Measurements from ENCODE around the gene PAK3.

PAK3 gene

DNA sequence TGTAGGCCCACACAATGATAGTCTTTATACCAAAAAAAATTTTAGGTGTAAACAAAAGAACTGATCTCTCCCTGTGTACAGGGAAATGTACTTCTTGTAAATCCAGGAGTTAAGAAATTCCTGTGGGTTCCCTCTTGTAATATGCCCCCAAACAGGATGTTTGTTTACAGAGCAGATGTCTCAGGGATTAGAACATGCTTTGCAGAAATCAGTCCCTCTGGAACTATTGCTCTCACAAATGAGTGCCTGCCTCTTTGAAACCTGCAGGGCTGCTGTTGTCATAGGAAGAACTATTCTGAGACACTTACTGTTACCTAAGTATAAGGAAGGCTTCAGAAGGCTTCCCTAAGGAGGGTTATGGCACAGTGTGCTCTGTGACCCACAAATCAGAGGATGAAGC, 35.6 kb downstream of the PAK3 start:
- no peak for DNase-seq (ENCODE audit: low read depth)

DNA sequence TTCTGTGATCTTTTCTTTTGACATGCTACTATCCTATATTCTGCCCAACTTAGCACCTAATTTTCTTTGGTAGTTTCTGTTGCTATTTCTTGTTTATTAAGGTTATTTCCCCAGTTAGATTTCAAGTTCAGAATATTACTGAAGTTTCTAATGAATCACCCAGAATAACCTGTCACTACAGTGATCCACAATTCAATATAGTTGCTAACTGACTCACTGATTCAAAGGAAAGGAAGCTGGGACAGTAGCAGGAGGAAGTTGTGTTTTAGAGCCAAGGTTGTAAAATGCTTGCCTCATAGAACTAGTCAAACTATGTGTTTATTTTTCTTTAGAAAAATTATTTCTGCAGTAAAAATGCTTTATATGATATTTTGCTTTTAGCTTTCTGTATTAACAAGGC, 37.4 kb downstream of the PAK3 start:
- DNase-seq (ENCODE audit: low read depth), result no peak

- no peak for DNase-seq (ENCODE audit: low read depth)
Measured at GRCh38 chrX:111145878-111146277, 49.9 kb downstream of the PAK3 start.

GRCh38 chrX:111151764-111152163, 55.8 kb downstream of the PAK3 start:
- no peak for DNase-seq (ENCODE audit: low read depth)

DNA sequence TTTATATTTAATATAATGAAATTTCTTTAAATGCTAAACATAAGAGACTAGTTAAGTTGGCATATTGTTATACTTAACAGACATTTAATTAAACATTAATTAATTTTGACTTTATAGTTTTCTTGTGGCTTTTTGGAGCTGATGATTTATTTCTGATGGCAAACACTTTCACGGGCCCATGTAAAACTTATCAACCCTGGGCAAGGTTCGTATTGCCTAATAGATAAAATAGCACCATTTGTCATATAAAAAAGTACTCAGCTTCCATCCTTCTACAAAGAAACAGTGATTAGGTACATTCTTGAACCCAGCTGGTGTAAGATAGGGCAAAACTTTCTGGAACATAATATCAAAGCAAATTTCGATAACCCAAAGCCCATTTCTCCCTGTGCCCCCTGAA, 63.2 kb downstream of the PAK3 start:
- no peak for DNase-seq (ENCODE audit: low read depth)

- no peak for DNase-seq (ENCODE audit: low read depth)
Measured at GRCh38 chrX:111164728-111165127, 68.7 kb downstream of the PAK3 start.

GRCh38 chrX:111165902-111166301, 69.9 kb downstream of the PAK3 start:
- no peak for DNase-seq (ENCODE audit: low read depth)

DNA sequence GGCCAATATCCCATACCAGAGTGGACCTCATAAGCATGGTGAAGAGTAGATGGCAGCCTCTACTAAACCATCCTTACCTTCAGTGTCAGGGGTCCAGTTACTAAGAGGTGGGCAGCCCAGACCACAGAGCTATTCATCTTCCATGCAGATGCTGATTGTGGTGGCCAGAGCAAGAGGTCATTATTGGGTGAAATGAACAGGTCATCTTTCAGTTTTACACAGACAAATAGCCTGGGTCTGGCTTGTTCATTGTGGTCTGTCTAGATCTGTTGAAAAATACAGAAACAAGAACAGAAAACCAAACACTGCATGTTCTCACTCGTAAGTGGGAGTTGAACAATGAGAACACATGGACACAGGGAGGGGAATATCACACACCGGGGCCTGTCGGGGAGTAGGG, 71.3 kb downstream of the PAK3 start:
- no peak for DNase-seq (ENCODE audit: low read depth)

GRCh38 chrX:111168314-111168713, 72.3 kb downstream of the PAK3 start:
- DNase-seq (ENCODE audit: low read depth), result no peak

DNA sequence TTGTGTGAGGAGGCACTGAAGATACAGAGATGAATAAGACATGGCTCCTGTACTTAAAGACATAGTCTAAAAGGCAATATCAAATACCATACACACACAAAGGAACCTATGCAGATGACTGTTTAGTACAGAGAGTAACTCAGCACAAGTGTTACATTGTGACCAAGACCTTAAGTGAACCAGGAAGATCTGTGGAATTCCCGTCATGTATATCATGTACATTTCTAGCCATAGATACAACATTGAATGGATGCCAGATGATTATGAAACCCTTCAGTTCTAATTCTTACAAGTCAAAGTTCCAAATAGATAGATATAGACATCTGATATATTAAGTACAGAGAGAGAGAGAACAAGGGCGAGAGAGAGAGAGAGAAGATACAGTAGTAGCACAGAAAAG, 73.2 kb downstream of the PAK3 start:
- no peak for DNase-seq (ENCODE audit: low read depth)

DNA sequence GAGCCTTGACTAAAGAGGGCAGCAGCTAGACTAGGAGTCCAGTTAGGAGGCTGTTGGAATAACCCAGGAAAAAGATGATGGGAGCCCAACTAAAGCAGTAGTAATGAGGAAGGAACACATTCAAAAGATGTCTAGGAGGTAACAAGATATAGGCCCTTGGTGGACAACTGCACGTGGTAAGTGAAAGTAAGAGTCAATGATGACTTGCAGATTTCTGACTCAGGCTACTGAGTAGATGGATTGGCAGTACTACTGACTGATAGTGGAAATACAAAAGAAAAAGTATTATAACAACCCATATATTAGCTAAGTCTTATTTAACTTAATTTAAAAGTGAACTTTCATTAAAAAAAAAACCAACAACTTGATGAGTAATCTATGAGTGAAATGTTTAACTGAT, 74.0 kb downstream of the PAK3 start:
- no peak for DNase-seq (ENCODE audit: low read depth)

DNA sequence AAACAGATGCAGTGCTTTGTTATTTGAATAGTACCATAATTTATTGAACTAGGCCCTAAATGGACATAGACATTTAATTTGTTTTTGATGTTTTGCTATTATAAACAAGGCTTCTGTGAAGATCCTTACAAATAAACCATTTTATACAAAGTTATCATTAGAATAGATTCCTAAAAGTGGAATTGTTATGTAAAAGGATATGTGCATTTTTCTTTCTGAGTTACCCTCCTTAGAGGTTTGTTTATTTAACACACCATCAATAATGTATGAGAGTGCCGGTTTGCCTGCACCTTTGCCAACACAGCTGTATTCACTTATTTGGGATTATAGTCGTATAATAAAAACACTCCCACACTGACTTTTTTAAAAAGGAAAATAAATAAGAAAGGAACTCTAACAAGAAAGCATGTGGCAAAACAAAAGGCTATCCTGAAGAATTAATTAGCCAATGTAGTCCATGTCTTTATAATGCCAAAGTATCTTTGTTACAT, 84.8 kb downstream of the PAK3 start:
- DNase-seq (ENCODE audit: low read depth), result no peak

DNA sequence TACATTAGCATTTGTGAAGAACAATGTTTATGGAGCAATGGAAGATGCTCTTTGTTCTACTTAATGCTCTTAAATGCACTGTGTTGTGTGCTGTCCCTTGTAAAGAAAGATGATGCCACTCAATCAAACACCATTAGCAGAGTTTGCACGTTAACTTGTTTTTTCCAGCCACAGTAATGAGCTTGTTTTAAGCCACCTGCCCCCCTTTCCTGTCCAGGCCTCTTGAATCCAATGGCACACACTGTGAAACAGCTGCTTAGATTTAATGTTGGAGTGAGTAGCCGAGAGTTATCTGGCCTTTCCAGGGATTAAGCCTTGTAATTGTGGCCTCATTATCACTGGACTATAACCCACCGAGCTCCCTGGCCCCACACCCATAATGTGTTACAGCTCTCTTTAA, 86.0 kb downstream of the PAK3 start:
- DNase-seq (ENCODE audit: low read depth), result no peak

GRCh38 chrX:111182997-111183396, 87.0 kb downstream of the PAK3 start:
- no peak for DNase-seq (ENCODE audit: low read depth)

DNA sequence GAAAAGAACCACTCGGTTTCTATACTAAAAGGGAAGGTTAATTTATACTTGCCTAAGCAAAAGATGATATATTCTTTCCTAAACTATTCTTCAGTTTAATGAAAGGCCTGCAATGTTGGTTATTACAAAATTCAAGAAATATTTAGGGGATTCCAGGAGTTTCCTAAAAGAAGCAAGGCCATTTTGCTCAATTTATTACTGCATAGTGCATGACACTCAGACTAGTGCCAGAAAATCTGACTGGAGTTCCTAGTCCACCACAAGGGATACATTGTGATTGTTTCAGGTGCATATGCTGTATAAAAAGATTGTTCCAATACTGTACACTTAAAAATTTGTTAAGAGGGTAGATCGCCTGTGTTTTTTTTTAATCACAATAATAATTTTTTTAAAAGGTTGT, 95.6 kb downstream of the PAK3 start:
- no peak for DNase-seq (ENCODE audit: low read depth)

DNA sequence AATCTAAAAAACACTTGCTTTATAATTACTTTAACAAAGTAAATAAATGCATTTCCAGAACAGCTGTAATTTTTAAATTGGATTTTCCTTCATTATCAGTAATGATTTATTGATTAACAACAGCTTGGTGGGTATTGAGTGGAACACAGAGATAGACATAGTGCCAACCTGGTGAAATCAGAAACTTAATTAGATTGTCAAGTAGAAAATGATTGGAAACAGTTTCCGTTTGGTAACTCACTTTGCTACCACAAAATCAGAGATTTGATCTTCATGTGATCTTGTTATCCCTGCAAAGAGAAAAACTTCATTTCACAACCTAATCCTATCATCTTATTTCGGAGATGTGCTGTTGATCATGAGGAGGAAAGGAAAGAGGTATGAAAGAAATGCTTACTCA, 103.5 kb downstream of the PAK3 start:
- no peak for DNase-seq (ENCODE audit: low read depth)

DNA sequence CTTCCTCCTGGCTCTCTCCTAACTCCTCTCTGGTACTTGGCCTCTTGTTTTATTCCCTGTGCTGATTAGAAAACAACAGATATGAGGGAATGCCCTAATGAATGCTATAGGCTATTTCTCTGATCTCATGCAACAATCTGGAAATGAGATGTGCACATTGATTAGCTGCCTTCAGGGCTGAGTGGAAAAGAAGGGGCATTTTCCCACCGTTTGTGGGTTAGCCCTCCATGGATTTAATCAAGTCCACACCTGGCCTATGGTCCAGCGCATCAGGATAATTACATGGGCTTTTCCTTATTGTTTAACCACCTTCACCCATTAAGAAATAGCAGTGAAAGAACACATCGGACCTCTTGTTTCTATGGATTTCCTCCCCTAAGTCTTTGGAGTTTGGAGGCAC, 104.3 kb downstream of the PAK3 start:
- no peak for DNase-seq (ENCODE audit: low read depth)

DNA sequence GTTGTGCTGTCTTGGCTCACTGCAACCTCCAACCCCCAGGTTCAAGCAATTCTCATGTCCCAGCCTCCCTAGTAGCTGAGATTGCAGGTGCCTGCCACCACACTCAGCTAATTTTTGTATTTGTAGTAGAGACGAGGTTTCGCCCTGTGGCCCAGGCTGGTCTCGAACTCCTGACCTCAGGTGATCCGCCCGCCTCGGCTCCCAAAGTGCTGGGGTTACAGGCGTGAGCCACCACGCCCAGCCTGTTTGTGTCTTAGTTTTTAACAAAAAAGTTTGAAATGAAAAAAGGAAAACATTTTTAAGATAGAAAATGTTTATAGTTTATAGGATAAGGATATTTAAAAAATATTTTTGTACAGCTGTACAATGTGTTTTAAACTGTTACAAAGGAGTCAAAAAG, 111.9 kb downstream of the PAK3 start:
- DNase-seq (ENCODE audit: low read depth), result no peak

- DNase-seq (ENCODE audit: low read depth), result no peak
Measured at GRCh38 chrX:111216293-111216801, 120.4 kb downstream of the PAK3 start.

- DNase-seq (ENCODE audit: low read depth), result no peak
Measured at GRCh38 chrX:111244235-111244750, 148.3 kb downstream of the PAK3 start.

- no peak for DNase-seq (ENCODE audit: low read depth)
Measured at GRCh38 chrX:111254896-111255693, 159.1 kb downstream of the PAK3 start.

- DNase-seq (ENCODE audit: low read depth), result no peak
Measured at GRCh38 chrX:111257733-111258132, 161.7 kb downstream of the PAK3 start.

DNA sequence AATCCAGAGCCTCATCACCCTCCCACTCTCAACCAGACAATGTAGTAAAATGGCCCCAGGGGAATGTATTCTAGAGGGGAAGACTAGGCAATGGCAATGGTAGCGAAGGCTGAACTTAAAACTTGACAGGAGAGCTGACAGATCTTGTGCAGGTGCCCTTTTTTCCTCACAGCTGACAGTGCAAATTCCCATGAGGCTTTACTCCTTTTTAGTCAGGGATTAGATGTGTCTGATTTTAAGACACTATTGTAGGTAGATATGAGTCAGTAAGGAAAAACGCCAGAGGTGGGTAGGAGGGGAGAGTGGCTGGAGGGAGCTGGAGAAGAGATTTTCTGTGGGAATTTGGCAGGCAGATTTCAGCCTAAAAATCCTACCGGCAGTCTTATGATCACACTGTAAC, 163.6 kb downstream of the PAK3 start:
- DNase-seq (ENCODE audit: low read depth), result no peak

DNA sequence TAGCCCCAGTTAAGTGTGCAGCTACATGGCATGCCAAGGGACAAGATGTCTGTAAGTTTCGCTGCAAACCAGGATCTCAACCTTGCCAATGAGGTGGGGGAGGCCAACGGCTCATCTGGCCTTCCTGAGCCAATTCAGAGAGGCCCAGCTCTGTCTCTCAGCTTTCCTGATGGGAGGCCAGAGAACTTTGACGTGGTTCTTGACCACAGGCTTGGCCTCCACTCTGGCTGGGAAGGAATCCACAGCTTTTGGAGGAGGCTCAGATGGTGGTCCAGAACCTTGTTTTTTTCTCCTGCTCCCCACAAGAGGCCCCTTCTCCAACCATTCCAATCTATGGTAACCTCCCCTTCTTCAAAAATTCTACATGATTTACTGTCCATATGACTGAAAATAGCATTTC, 164.5 kb downstream of the PAK3 start:
- DNase-seq (ENCODE audit: low read depth), result no peak

All from stimulated activated CD4-positive, alpha-beta T cell treated with anti-CD3 and anti-CD28 coated beads, Interleukin-2, amount 100 ng/mL, for 4 hours (primary cell).